HepG2 (cell line): Measurements from ENCODE around the gene ZBTB4. TPM values are rescaled to one million over a fixed set of nuclear protein-coding genes. Genes with fewer than 3 reads are reported as not detected.

Experiments
- ATRX ChIP-seq: sonication (generic); formaldehyde crosslinking; IDR thresholded peaks from 2 replicates; pipeline ENCODE4 v1.4.0; 2020; ENCODE audit warnings: missing genetic modification reagents, borderline replicate concordance
- CC2D1A ChIP-seq: sonication (generic); formaldehyde crosslinking; IDR thresholded peaks from 2 replicates; pipeline ENCODE4 v1.8.1; 2023; ENCODE audit warnings: mild to moderate bottlenecking, missing genetic modification reagents
- ELF4 ChIP-seq: sonication (generic); formaldehyde crosslinking; IDR thresholded peaks from 2 replicates; pipeline ENCODE4 v1.5.0; 2020; ENCODE audit warnings: missing genetic modification reagents, mild to moderate bottlenecking, moderate library complexity, borderline replicate concordance
- GFI1 ChIP-seq: sonication (generic); formaldehyde crosslinking; IDR thresholded peaks from 2 replicates; pipeline ENCODE4 v1.5.0; 2020; ENCODE audit warnings: missing genetic modification reagents, mild to moderate bottlenecking, borderline replicate concordance
- HOXA7 ChIP-seq: sonication (generic); formaldehyde crosslinking; IDR thresholded peaks from 2 replicates; pipeline ENCODE4 v1.8.1; 2022; ENCODE audit warnings: mild to moderate bottlenecking, missing genetic modification reagents, moderate library complexity
- MBNL3 ChIP-seq: fragments of 250-450 bp; sonication (Bioruptor Pico); conservative IDR thresholded peaks from 2 replicates; pipeline ENCODE4 v1.8.0; 2022; ENCODE audit warnings: mild to moderate bottlenecking, inconsistent platforms
- MTA1 ChIP-seq: sonication (generic); formaldehyde crosslinking; IDR thresholded peaks from 2 replicates; pipeline ENCODE4 v1.4.0; 2020; ENCODE audit warnings: missing genetic modification reagents, mild to moderate bottlenecking, borderline replicate concordance
- MXI1 ChIP-seq: IDR thresholded peaks from 3 replicates; pipeline ENCODE4 v1.6.1; 2012; ENCODE audit warnings: low read depth, low read length, inconsistent platforms, borderline replicate concordance
- PHF20 ChIP-seq: sonication (generic); formaldehyde crosslinking; IDR thresholded peaks from 2 replicates; pipeline ENCODE4 v1.5.0; 2020; ENCODE audit warnings: mild to moderate bottlenecking, missing genetic modification reagents
- PITX1 ChIP-seq: sonication (generic); formaldehyde crosslinking; IDR thresholded peaks from 2 replicates; pipeline ENCODE4 v1.5.1; 2020; ENCODE audit warnings: mild to moderate bottlenecking, missing genetic modification reagents
- TAF1 ChIP-seq: sonication (generic); formaldehyde crosslinking; IDR thresholded peaks from 2 replicates; pipeline ENCODE4 v1.4.0; 2020; ENCODE audit warnings: missing genetic modification reagents
- TCF7 ChIP-seq: sonication (generic); IDR thresholded peaks from 2 replicates; pipeline ENCODE4 v1.6.1; 2016; ENCODE audit warnings: antibody characterized with exemption, low read depth
- ZFP37 ChIP-seq: sonication (generic); formaldehyde crosslinking; IDR thresholded peaks from 2 replicates; pipeline ENCODE4 v1.4.0; 2020; ENCODE audit warnings: missing genetic modification reagents, borderline replicate concordance
- ZNF605 ChIP-seq: sonication (generic); formaldehyde crosslinking; IDR thresholded peaks from 2 replicates; pipeline ENCODE4 v1.8.0; 2022; ENCODE audit warnings: mild to moderate bottlenecking, missing genetic modification reagents
- ZNF670 ChIP-seq: sonication (generic); formaldehyde crosslinking; IDR thresholded peaks from 2 replicates; pipeline ENCODE4 v1.8.0; 2022; ENCODE audit warnings: mild to moderate bottlenecking, missing genetic modification reagents, borderline replicate concordance
- ZNF747 ChIP-seq: sonication (generic); formaldehyde crosslinking; IDR thresholded peaks from 2 replicates; pipeline ENCODE4 v1.8.1; 2023; ENCODE audit warnings: missing genetic modification reagents, mild to moderate bottlenecking, borderline replicate concordance
- polyA plus RNA-seq, 8 experiments: library from polyadenylated mRNA; depleted of rRNA in 3 of 8; stranded (reverse) in 7 of 8; unstranded in 1 of 8; fragments of >200 nt; fragmentation: Illumina TruSeq in 4 of 8; extraction: Trizol in 4 of 8; gene quantifications; 2 replicates each; pipeline versions ENCODE4 v1.2.1 to v1.2.3, GENCODE V29; 2011 to 2016; ENCODE audit warnings: low read depth in 4 of 8, missing spikeins in 1 of 8, mixed read lengths in 1 of 8; ENCODE audit not compliant: insufficient read depth in 1 of 8
- total RNA-seq, 5 experiments: library from RNA; depleted of rRNA; stranded (reverse); fragments of >200 nt; fragmentation: Illumina TruSeq; extraction: Trizol; gene quantifications; 2 replicates each; pipeline ENCODE4 v1.2.3, GENCODE V29; 2016; ENCODE audit warnings: low read depth in 1 of 5
- TF ChIP-seq, protein P1 (sequence below): sonication (generic); formaldehyde crosslinking; IDR thresholded peaks from 2 replicates; pipeline ENCODE4 v1.5.0; 2020; ENCODE audit warnings: mild to moderate bottlenecking, missing genetic modification reagents
- TF ChIP-seq, protein P2 (sequence below): sonication (generic); formaldehyde crosslinking; IDR thresholded peaks from 2 replicates; pipeline ENCODE4 v1.4.0; 2020; ENCODE audit warnings: missing genetic modification reagents
- TF ChIP-seq, protein P3 (sequence below): sonication (generic); formaldehyde crosslinking; IDR thresholded peaks from 2 replicates; pipeline ENCODE4 v1.4.0; 2020; ENCODE audit warnings: missing genetic modification reagents, low read depth, mild to moderate bottlenecking, borderline replicate concordance

Gene ZBTB4
- total and polyA plus RNA-seq, 2 of the 13 experiments (the other 11 are each of a cell fraction or from before 2014, with no cell fraction given), result 4.3 to 7.4 TPM

DNA sequence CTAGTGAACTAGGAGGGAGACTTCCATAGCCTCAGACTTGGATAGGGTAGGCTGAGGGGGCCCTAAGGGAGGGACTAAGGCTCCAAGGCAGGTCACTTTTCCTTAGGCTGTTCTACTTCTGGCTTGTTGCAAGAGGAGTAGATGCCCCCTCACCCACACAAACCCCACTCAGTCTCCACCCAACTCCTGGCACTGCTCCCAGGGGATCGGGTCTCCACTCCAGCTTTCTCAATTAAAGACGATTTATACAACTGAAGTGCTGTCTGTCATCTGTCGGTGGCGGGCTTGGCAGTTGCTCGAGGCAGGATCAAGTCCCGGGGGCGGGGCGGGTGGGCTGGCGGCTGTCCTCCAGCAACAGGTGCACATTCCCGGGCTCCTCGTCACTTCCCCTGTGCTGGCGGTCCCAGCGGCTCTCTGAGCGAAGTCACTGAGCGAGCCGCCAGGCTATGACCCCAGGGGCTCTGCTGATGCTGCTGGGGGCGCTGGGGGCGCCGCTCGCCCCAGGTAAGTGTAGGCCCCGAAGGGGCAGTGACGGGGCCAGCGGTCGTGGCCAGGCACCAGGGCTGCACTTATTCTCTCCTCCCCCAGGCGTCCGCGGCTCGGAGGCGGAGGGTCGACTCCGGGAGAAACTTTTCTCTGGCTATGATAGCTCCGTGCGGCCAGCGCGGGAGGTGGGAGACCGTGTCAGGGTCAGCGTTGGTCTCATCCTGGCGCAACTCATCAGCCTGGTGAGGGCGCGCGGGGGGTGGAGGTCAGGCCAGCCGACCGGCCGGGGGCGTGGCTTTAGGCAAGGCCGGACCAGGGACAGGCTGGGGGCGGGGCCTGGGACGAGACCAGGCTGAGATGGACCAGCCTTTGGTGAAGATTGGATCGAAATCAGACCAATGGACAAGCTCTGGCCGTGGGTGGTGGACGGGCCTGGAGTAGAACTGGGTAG is 34.5 kb downstream of the ZBTB4 start, which contains the start of gene CHRNB1 (continued):
- no peak for TF ChIP-seq HOXA7 (CRISPR knock-in tag)
- TF ChIP-seq ZNF670, result peak; percentile 42; the same call in 1 of the 2 replicates
- no peak for TF ChIP-seq MBNL3 (CRISPR knock-in tag)
- TF ChIP-seq ZNF747, result peak; percentile 78; the same call in 1 of the 2 replicates
- TF ChIP-seq TCF7, result no peak
- TF ChIP-seq, protein P1, sequence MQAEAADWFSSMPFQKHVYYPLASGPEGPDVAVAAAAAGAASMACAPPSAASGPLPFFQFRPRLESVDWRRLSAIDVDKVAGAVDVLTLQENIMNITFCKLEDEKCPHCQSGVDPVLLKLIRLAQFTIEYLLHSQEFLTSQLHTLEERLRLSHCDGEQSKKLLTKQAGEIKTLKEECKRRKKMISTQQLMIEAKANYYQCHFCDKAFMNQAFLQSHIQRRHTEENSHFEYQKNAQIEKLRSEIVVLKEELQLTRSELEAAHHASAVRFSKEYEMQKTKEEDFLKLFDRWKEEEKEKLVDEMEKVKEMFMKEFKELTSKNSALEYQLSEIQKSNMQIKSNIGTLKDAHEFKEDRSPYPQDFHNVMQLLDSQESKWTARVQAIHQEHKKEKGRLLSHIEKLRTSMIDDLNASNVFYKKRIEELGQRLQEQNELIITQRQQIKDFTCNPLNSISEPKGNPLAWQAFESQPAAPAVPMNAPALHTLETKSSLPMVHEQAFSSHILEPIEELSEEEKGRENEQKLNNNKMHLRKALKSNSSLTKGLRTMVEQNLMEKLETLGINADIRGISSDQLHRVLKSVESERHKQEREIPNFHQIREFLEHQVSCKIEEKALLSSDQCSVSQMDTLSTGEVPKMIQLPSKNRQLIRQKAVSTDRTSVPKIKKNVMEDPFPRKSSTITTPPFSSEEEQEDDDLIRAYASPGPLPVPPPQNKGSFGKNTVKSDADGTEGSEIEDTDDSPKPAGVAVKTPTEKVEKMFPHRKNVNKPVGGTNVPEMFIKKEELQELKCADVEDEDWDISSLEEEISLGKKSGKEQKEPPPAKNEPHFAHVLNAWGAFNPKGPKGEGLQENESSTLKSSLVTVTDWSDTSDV (CRISPR knock-in tag), result peak; percentile 49; the same call in 1 of the 2 replicates
- TF ChIP-seq GFI1 (CRISPR knock-in tag), result no peak; the same call in 1 of the 2 replicates
- no peak for TF ChIP-seq PHF20 (CRISPR knock-in tag)
- no peak for TF ChIP-seq CC2D1A (CRISPR knock-in tag)
- TF ChIP-seq, protein P2, sequence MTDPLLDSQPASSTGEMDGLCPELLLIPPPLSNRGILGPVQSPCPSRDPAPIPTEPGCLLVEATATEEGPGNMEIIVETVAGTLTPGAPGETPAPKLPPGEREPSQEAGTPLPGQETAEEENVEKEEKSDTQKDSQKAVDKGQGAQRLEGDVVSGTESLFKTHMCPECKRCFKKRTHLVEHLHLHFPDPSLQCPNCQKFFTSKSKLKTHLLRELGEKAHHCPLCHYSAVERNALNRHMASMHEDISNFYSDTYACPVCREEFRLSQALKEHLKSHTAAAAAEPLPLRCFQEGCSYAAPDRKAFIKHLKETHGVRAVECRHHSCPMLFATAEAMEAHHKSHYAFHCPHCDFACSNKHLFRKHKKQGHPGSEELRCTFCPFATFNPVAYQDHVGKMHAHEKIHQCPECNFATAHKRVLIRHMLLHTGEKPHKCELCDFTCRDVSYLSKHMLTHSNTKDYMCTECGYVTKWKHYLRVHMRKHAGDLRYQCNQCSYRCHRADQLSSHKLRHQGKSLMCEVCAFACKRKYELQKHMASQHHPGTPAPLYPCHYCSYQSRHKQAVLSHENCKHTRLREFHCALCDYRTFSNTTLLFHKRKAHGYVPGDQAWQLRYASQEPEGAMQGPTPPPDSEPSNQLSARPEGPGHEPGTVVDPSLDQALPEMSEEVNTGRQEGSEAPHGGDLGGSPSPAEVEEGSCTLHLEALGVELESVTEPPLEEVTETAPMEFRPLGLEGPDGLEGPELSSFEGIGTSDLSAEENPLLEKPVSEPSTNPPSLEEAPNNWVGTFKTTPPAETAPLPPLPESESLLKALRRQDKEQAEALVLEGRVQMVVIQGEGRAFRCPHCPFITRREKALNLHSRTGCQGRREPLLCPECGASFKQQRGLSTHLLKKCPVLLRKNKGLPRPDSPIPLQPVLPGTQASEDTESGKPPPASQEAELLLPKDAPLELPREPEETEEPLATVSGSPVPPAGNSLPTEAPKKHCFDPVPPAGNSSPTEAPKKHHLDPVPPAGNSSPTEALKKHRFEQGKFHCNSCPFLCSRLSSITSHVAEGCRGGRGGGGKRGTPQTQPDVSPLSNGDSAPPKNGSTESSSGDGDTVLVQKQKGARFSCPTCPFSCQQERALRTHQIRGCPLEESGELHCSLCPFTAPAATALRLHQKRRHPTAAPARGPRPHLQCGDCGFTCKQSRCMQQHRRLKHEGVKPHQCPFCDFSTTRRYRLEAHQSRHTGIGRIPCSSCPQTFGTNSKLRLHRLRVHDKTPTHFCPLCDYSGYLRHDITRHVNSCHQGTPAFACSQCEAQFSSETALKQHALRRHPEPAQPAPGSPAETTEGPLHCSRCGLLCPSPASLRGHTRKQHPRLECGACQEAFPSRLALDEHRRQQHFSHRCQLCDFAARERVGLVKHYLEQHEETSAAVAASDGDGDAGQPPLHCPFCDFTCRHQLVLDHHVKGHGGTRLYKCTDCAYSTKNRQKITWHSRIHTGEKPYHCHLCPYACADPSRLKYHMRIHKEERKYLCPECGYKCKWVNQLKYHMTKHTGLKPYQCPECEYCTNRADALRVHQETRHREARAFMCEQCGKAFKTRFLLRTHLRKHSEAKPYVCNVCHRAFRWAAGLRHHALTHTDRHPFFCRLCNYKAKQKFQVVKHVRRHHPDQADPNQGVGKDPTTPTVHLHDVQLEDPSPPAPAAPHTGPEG (CRISPR knock-in tag), result no peak
- no peak for TF ChIP-seq ZFP37 (CRISPR knock-in tag)
- peak; percentile 58; the same call in 1 of the 2 replicates for TF ChIP-seq ELF4
- TF ChIP-seq, protein P3, sequence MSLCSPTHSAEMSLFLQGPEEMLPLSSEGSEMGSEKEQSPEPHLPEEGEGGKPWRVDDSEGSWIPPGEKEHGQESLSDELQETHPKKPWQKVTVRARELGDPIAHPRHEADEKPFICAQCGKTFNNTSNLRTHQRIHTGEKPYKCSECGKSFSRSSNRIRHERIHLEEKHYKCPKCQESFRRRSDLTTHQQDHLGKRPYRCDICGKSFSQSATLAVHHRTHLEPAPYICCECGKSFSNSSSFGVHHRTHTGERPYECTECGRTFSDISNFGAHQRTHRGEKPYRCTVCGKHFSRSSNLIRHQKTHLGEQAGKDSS (CRISPR knock-in tag), result peak; percentile 52; the same call in 1 of the 2 replicates
- TF ChIP-seq MTA1 (CRISPR knock-in tag), result peak; percentile 59; the same call in 1 of the 2 replicates
- TF ChIP-seq TAF1, result peak; percentile 64; the same call in 1 of the 2 replicates
- TF ChIP-seq MXI1, result 0 out of 3 replicates have a peak, but pooled peaks have one; percentile 26
- 0 out of 2 replicates have a peak, but pooled peaks have one; percentile 9 for TF ChIP-seq PITX1
- TF ChIP-seq ATRX, result no peak
- TF ChIP-seq ZNF605 (CRISPR knock-in tag), result peak; percentile 54; the same call in 1 of the 2 replicates
